NCI-H2196 treated with DMSO at 0.1 percent for 48 hours (cell line): ENCODE results near the gene CHPF.
A peak's percentile ranks its signal among the peaks of the same experiment; 100 is the strongest.

ENCODE experiments used
- DNase-seq: peaks from one replicate; lab custom pipeline; 2025; ENCODE audit not compliant: unreplicated experiment; lab: John Stamatoyannopoulos, UW

The CHPF gene

GRCh38 chr2:219543596-219544358 lies at the start of gene CHPF, which contains the start of gene TMEM198:
Gene CHPF (minus strand): TSS chr2:219543809. CDS start chr2:219543538, 271 bp downstream.
Gene TMEM198 (plus strand): TSS chr2:219544028. CDS start chr2:219544728, 700 bp downstream.
- DNase-seq: peak; percentile 97

- DNase-seq: no peak
Observed at GRCh38 chr2:219593154-219593553, 49.5 kb upstream of the CHPF start.

GRCh38 chr2:219592736-219593135 lies 49.1 kb upstream of the CHPF start:
- DNase-seq: no peak

- DNase-seq: no peak
Observed at GRCh38 chr2:219591091-219591490, 47.5 kb upstream of the CHPF start.

GRCh38 chr2:219581346-219581745 lies 37.7 kb upstream of the CHPF start:
- no peak for DNase-seq

- DNase-seq: no peak
Observed at GRCh38 chr2:219578811-219579613, 35.4 kb upstream of the CHPF start.

- no peak for DNase-seq
Observed at GRCh38 chr2:219576505-219577388, 33.1 kb upstream of the CHPF start.

GRCh38 chr2:219575566-219576504 lies 32.2 kb upstream of the CHPF start:
- no peak for DNase-seq

GRCh38 chr2:219574484-219575311 lies 31.1 kb upstream of the CHPF start:
- DNase-seq: peak; percentile 84

- DNase-seq: peak; percentile 68
Observed at GRCh38 chr2:219573166-219573565, 29.6 kb upstream of the CHPF start.

GRCh38 chr2:219572237-219573001 lies 28.8 kb upstream of the CHPF start, which contains the start of gene INHA:
Gene INHA (plus strand): TSS chr2:219572310. CDS start chr2:219572375, 65 bp downstream.
- no peak for DNase-seq

- DNase-seq: peak; percentile 73
Observed at GRCh38 chr2:219571311-219572236, 28.0 kb upstream of the CHPF start, which contains the start of gene OBSL1. Gene OBSL1 (minus strand): TSS chr2:219571539. CDS start chr2:219571232, 307 bp downstream.

- DNase-seq: no peak
Observed at GRCh38 chr2:219570924-219571310, 27.3 kb upstream of the CHPF start.

GRCh38 chr2:219570194-219570923 lies 26.8 kb upstream of the CHPF start:
- no peak for DNase-seq

- no peak for DNase-seq
Observed at GRCh38 chr2:219569635-219570034, 26.0 kb upstream of the CHPF start.

GRCh38 chr2:219569041-219569440 lies 25.4 kb upstream of the CHPF start:
- no peak for DNase-seq
